Stimulated activated CD8-positive, alpha-beta memory T cell treated with anti-CD3 and anti-CD28 coated beads, Interleukin-12 subunit alpha, Interleukin-12 subunit beta, amount 100 ng/mL, for 24 hours (primary cell): ENCODE results near the gene ALDH1A3.

Experiments used
- DNase-seq: peaks from one replicate; pipeline ENCODE4 v3.0.0-alpha.2; 2020; ENCODE audit errors: extremely low read depth

Gene ALDH1A3

GRCh38 chr15:100881573-100882336 is 2.1 kb downstream of the ALDH1A3 start:
- no peak for DNase-seq

- no peak for DNase-seq
These were observed 5.5 kb downstream of the ALDH1A3 start for GRCh38 chr15:100885116-100885515.

DNA sequence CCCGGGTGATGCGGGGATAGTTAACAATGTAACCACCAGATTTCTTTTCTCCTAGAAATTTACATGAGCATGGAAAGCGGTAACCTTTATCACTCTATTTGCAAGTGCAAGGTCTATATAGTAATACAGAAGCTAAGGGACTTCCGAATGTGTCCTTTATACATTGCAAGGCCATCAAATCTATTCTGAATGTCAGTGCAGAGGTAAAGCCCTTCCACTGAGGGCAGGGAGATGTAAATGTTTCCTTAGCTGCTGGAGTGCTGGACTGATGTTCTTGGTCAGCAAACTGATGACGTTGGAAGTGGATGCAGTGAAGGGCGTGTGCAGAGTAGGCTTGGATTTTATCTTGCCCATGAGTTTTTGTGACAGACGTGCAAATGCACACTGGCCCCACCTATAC is 6.2 kb downstream of the ALDH1A3 start:
- DNase-seq, result no peak

DNA sequence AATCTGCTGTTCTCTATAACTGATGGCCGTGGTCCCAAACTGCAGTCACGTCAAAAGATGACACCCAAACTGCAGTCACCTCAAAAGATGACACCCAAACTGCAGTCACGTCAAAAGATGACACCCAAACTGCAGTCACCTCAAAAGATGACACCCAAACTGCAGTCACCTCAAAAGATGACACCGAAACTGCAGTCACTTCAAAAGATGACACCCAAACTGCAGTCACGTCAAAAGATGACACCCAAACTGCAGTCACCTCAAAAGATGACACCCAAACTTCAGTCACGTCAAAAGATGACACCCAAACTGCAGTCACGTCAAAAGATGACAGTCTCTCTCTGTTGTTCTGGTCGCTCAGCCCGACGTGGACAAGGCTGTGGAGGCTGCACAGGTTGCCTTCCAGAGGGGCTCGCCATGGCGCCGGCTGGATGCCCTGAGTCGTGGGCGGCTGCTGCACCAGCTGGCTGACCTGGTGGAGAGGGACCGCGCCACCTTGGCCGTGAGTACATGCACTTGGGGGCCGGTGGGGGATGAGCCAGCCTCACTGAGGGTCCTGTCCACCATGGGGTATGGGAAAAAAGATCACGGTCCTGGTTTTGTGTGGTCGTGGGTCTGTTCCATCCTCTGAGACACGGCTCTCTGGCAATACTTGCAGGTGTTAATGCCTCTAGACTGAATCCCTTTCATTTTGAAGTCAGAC is 7.7 kb downstream of the ALDH1A3 start:
- no peak for DNase-seq

DNA sequence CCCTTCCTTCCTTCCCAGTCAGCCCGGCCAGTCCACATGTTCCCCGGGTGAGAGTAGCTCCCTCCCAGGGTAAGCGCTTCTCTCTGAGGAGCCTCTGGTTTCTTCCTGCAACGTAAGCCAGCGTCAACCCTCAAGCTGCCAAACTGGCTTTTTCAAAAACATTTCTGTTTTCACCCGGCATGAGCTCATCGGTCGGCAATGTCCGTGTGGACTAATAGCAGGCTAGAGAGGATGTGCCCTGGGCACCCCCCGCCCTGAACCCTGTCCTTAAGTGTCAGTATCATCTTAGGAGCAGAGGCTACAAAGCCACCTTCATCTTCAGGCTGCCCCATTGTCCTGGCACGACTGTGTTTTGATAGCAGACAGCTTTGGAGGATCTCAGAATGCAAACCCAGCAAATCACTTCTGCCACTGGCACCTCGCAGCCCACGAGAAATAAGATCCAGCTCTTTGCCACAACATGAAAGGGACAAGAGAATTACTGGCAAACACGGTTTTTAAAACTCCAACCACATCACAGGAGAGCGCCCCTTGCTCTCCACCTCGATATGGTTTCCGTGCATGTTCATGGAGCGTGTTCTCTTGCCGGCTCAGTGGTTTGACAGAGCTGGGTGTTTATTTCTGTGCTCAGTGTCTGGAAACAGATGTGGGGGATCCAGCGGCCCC is 9.9 kb downstream of the ALDH1A3 start:
- DNase-seq, result no peak

GRCh38 chr15:100890051-100890720 is 10.6 kb downstream of the ALDH1A3 start:
- DNase-seq, result no peak

GRCh38 chr15:100890850-100891249 is 11.2 kb downstream of the ALDH1A3 start:
- no peak for DNase-seq

- DNase-seq, result no peak
These were observed 11.8 kb downstream of the ALDH1A3 start for GRCh38 chr15:100891307-100892012.

- DNase-seq, result no peak
These were observed 12.4 kb downstream of the ALDH1A3 start for GRCh38 chr15:100892013-100892355.

GRCh38 chr15:100893261-100893963 is 13.8 kb downstream of the ALDH1A3 start:
- no peak for DNase-seq

GRCh38 chr15:100893964-100894295 is 14.3 kb downstream of the ALDH1A3 start:
- DNase-seq, result no peak

- no peak for DNase-seq
These were observed 16.1 kb downstream of the ALDH1A3 start for GRCh38 chr15:100895721-100896120.

- no peak for DNase-seq
These were observed 17.9 kb downstream of the ALDH1A3 start for GRCh38 chr15:100897221-100898151.

DNA sequence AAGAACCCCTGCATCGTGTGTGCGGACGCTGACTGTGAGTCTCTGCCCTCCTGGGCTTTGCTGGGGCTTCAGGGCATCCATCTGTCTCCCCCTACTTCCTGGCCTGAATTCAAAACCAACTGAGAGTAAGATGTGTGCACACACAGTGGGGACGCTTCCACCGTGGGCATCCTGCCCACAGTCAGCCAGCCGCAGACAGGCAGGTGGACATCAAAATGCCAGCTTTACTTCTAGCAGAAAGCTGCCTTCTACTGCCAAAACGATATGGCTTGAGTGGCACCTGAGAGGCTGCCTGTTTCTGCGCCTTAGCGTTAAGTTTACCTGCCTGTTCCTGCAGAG is 18.5 kb downstream of the ALDH1A3 start:
- no peak for DNase-seq

DNA sequence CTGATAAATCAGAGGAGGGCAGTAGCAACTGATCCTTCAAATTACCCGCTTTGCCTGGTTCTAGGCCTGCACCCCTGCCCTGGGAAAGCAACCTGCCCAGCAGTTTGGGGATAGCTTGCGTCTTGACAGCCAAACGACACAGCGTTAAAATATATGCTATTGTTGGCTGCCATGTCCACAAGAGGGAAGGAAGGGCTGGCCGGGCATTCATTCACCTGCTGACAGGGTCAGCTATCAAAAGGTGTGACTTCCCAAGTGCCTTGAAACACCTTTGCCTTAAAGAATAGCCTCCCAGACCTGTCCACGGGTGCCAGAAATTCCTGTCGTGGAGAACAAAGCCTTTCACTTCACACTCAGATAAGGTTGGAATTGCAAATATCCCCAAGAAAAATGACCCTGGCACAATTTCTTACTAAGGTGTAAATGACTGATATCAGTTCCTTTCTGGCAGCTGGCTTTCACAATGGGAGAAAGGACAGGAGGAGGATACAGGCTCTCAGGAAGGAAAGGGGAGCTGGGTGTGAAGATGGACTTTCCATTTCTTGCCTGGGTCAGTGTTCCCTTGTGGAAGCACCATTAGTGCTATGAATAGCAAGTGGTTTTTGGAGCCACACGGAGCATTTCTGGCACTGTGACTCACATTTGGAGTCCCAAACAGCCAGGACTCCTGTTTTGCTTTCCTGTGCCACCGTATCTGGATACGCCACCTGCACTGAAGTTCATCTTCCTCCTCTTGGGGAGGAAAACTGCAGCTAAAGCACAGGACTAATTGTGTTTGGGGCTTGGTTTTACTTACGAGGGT is 19.2 kb downstream of the ALDH1A3 start:
- DNase-seq, result no peak

DNA sequence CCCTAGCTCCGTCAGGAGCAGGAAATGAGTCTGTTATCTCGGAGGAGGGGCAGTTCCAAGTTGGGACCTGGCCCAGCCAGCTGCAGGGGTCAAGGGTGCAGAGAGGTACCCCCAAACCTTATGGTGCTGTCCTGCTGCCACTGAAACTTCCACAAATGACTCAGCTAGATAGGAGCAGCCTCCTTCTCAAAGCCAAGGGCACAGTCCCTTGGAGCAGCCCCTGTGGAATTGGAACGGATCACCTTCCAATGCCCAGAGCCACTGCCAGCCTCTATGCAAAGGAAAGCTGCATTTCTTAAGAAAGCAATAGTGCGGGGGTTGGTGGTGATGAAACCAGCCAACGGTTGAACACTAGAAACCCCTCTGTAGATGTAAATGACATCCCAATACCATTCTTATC is 20.0 kb downstream of the ALDH1A3 start:
- DNase-seq, result no peak

GRCh38 chr15:100900136-100900794 is 20.6 kb downstream of the ALDH1A3 start:
- no peak for DNase-seq

GRCh38 chr15:100900795-100901169 is 21.2 kb downstream of the ALDH1A3 start:
- DNase-seq, result no peak

DNA sequence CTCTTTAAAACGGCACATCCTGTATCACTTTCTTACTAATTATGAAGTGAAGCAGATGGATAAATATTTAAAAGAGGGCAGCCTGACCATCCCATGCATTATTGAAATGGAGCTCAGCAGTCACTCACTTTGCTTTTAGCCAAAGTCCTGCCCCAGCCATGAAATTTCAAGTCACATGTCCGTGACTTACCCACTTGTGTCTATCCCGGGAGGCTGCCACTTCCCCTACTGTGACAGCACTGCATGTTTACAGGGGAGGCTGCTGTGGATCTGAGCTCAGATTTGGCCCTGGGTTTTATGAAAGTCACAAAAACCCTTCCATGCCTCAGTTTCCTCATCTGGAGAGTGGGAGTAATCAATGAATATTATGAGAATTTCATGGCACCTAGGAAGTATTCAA is 21.7 kb downstream of the ALDH1A3 start:
- no peak for DNase-seq
